Spleen (tissue), 7 donors: ENCODE measurements around the gene RNF26.

ENCODE experiments used
- CTCF ChIP-seq, 11 experiments: fragments of 200-600 bp in 7 of 11; fragments of 450-650 bp in 4 of 11; sonication (generic) in 4 of 11; IDR thresholded peaks in 8 of 11; conservative IDR thresholded peaks in 3 of 11; 1 replicate in 7 of 11; 2 replicates in 4 of 11; pipeline versions ENCODE4 v1.4.0 to v1.8.0; 2016 to 2021; ENCODE audit warnings: antibody characterized with exemption in 11 of 11, inconsistent platforms in 4 of 11, mild to moderate bottlenecking in 1 of 11
- POLR2AphosphoS5 ChIP-seq, 3 donors: sonication (generic); formaldehyde crosslinking; IDR thresholded peaks; one replicate each; pipeline ENCODE4 v1.5.1; 2017; ENCODE audit warnings: antibody characterized with exemption in 3 of 3
- donor health status: DM: no; HTN: no; CAD: no; lungs with moderate emphysema.
- donor health status: DM: no; HTN: no; CAD: no.
- donor health status: DM: no; HTN: no; CAD: no.

- TF ChIP-seq CTCF (IDR thresholded peaks at IDR 0.05 in 8 of 11, conservative IDR thresholded peaks at IDR 0.05 in 3 of 11) (no peak), POLR2AphosphoS5 (IDR thresholded peaks at IDR 0.05) (no peak)
Observed at GRCh38 chr11:119320240-119320775, 14.0 kb upstream of the RNF26 start.
